Measurements from ENCODE around the gene PSPN.

PSPN gene

DNA sequence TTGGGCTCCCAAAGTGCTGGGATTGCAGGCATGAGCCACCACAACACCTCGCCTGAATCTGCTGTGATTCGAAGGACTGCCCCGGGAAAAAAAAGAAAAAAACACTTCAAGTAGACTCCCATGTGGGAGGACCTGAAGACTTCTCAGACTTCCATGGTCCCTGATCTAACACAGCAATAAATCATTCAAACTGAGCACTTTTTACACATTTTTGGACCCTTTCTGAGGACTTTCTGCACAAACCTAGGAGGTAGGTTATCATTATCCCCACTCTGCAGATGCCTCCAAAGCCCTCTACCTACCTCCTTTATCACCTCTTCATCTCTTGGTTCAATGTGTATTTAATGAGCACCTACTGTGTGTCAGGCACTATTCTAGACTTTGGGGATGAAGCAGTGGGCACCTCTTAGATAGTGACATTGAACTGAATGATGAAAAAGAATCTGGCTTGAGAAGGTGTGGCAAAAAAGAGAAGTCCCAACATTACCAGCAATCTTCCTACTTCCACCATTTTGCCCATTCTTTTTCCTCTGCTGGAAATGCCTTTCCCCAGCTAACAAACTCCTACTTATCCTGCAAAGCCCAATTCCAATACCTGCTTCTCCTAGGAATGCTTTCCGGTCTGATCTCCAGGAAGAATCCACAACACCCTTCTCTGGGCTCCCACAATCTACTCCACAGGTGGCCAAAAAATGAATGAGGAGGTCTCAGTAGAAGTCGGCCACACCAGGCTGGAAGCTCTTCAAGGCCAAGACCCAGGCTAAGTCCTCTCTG is 16.0 kb downstream of the PSPN start:
- Histone ChIP-seq H3K9me3 (ENCODE audit: control insufficient read depth, insufficient read depth, low read depth, low read length) (no peaks in the 10 kb centered on the region), H3K4me1 (ENCODE audit: control insufficient read depth, insufficient read depth, low read length) (no peaks in the 10 kb centered on the region), H3K27ac (ENCODE audit: extremely low read depth, low read depth, low read length) (no peak overlapping the region), H3K36me3 (ENCODE audit: control insufficient read depth in 2 of 2, insufficient read depth in 1 of 2, low read length in 2 of 2) (peaks cover 14 to 17% of the 10 kb centered on the region in 2 experiments; a peak in 2 of 3 replicates), H3K4me3 (ENCODE audit: low read depth, low read length) (no peak overlapping the region)
- CTCF ChIA-PET, result interaction anchor here (0.6 to 1.2 kb wide), 4 partner anchors 13 to 233 kb away, joined by 3 to 4 read pairs (median 3); partner anchors contain the start of gene ALKBH7
- TF ChIP-seq, protein P1, sequence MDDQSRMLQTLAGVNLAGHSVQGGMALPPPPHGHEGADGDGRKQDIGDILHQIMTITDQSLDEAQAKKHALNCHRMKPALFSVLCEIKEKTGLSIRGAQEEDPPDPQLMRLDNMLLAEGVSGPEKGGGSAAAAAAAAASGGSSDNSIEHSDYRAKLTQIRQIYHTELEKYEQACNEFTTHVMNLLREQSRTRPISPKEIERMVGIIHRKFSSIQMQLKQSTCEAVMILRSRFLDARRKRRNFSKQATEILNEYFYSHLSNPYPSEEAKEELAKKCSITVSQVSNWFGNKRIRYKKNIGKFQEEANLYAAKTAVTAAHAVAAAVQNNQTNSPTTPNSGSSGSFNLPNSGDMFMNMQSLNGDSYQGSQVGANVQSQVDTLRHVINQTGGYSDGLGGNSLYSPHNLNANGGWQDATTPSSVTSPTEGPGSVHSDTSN (CRISPR knock-in tag; IDR thresholded peaks at IDR 0.05), result no peak
- TF ChIP-seq ZFP3 (tag by site-specific recombination; IDR thresholded peaks at IDR 0.05; ENCODE audit: low read depth) (peak; percentile 85), ZNF664 (tag by site-specific recombination; IDR thresholded peaks at IDR 0.05) (0 out of 2 replicates have a peak, but pooled peaks have one; percentile 42)
- POLR2A ChIA-PET, result interaction anchor here (4.8 kb wide), 1 partner anchor 13 kb away, joined by 60 read pairs; the partner anchor contains the start of gene ALKBH7

DNA sequence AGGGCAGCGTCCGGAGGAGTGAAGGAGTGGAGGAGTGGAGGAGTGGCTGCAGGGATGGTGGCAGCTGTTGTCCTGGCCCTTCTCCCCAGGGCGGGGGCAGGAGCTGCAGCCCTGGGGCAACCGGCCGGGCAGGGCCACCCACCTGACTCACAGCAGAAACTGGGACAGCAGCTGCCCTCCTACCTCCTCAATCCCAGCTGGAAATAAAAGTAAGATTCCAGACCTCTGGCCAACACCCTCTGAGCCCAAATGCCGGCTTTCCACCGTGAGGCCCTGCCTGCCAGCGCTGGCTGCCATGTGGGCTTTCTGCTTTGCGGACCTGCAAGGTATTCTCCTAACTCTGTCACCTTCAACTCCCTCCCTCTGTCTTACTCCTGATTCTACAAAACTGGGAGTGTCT is 17.7 kb downstream of the PSPN start:
- TF ChIP-seq ZNF555 (tag by site-specific recombination; conservative IDR thresholded peaks at IDR 0.05) (no peak), ZFHX2 (tag by site-specific recombination; conservative IDR thresholded peaks at IDR 0.05) (peak; percentile 77), ZNF501 (tag by site-specific recombination; IDR thresholded peaks at IDR 0.05) (no peak), EGR2 (tag by site-specific recombination; IDR thresholded peaks at IDR 0.05; ENCODE audit: low read depth) (peak; percentile 81)
- TF ChIP-seq, protein P2, sequence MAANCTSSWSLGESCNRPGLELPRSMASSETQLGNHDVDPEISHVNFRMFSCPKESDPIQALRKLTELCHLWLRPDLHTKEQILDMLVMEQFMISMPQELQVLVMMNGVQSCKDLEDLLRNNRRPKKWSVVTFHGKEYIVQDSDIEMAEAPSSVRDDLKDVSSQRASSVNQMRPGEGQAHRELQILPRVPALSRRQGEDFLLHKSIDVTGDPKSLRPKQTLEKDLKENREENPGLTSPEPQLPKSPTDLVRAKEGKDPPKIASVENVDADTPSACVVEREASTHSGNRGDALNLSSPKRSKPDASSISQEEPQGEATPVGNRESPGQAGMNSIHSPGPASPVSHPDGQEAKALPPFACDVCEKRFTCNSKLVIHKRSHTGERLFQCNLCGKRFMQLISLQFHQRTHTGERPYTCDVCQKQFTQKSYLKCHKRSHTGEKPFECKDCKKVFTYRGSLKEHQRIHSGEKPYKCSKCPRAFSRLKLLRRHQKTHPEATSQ (tag by site-specific recombination; IDR thresholded peaks at IDR 0.05), result no peak
- no peak overlapping the region for H3K27ac ChIP-seq (ENCODE audit: extremely low read depth, low read depth, low read length)
- H3K4me1 ChIP-seq (ENCODE audit: control insufficient read depth, insufficient read depth, low read length), result no peaks in the 10 kb centered on the region
- peaks cover under 1 to 4% of the 10 kb centered on the region in 2 experiments; a peak in 2 of 3 replicates for H3K36me3 ChIP-seq (ENCODE audit: control insufficient read depth in 2 of 2, insufficient read depth in 1 of 2, low read length in 2 of 2)
- H3K4me3 ChIP-seq (ENCODE audit: low read depth, low read length), result no peak overlapping the region
- H3K9me3 ChIP-seq (ENCODE audit: control insufficient read depth, insufficient read depth, low read depth, low read length), result no peaks in the 10 kb centered on the region
- CTCF ChIA-PET, result interaction anchor here (0.5 to 1.1 kb wide), 2 partner anchors 8 to 172 kb away, joined by 3 to 4 read pairs; no protein-coding TSS in a partner anchor
- POLR2A ChIA-PET, result interaction anchor here (1.3 kb wide), 1 partner anchor 15 kb away, joined by 6 read pairs; the partner anchor contains the start of gene ALKBH7

DNA sequence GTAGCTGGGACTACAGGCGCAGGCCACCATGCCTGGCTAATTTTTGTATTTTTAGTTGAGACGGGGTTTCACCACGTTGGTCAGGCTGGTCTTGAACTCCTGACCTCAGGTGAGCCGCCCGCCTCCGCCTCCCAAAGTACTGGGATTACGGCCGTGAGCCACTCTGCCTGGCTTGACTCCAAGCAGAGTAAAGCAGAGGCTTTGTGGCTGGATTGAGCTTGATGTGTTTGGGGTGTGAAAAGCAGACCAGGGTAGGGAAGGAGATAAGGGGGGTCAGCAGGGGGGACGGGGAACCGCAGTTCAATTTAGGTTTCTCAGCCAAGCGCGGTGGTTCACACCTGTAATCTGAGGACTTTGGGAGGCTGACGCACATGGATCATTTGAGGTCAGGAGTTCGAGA is 18.6 kb downstream of the PSPN start:
- POLR2A ChIA-PET, result interaction anchor here (0.6 to 1.3 kb wide), 2 partner anchors 15 to 18 kb away, joined by 3 to 6 read pairs; partner anchors contain the start of genes ALKBH7 and PSPN
- Histone ChIP-seq H3K4me3 (ENCODE audit: low read depth, low read length) (no peak overlapping the region), H3K4me1 (ENCODE audit: control insufficient read depth, insufficient read depth, low read length) (no peaks in the 10 kb centered on the region), H3K27ac (ENCODE audit: extremely low read depth, low read depth, low read length) (no peak overlapping the region), H3K9me3 (ENCODE audit: control insufficient read depth, insufficient read depth, low read depth, low read length) (no peaks in the 10 kb centered on the region), H3K36me3 (ENCODE audit: control insufficient read depth in 2 of 2, insufficient read depth in 1 of 2, low read length in 2 of 2) (no peaks in the 10 kb centered on the region; a peak in 1 of 3 replicates)
- CTCF ChIA-PET, result interaction anchor here (0.6 to 1.1 kb wide), 2 partner anchors 9 to 970 kb away, joined by 3 read pairs; no protein-coding TSS in a partner anchor
- TF ChIP-seq, protein P3, sequence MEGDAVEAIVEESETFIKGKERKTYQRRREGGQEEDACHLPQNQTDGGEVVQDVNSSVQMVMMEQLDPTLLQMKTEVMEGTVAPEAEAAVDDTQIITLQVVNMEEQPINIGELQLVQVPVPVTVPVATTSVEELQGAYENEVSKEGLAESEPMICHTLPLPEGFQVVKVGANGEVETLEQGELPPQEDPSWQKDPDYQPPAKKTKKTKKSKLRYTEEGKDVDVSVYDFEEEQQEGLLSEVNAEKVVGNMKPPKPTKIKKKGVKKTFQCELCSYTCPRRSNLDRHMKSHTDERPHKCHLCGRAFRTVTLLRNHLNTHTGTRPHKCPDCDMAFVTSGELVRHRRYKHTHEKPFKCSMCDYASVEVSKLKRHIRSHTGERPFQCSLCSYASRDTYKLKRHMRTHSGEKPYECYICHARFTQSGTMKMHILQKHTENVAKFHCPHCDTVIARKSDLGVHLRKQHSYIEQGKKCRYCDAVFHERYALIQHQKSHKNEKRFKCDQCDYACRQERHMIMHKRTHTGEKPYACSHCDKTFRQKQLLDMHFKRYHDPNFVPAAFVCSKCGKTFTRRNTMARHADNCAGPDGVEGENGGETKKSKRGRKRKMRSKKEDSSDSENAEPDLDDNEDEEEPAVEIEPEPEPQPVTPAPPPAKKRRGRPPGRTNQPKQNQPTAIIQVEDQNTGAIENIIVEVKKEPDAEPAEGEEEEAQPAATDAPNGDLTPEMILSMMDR (tag by site-specific recombination; IDR thresholded peaks at IDR 0.05), result no peak
- TF ChIP-seq REPIN1 (tag by site-specific recombination; IDR thresholded peaks at IDR 0.05; ENCODE audit: low read depth) (no peak), ZNF707 (tag by site-specific recombination; IDR thresholded peaks at IDR 0.05) (no peak), ZNF16 (tag by site-specific recombination; IDR thresholded peaks at IDR 0.05; ENCODE audit: low read depth) (no peak), ZNF223 (tag by site-specific recombination; IDR thresholded peaks at IDR 0.05) (no peak), ZNF24 (tag by site-specific recombination; IDR thresholded peaks at IDR 0.05) (no peak), TCF7L2 (IDR thresholded peaks at IDR 0.05; ENCODE audit: borderline replicate concordance, low read depth, low read length) (no peak)
- TF ChIP-seq, protein P4, sequence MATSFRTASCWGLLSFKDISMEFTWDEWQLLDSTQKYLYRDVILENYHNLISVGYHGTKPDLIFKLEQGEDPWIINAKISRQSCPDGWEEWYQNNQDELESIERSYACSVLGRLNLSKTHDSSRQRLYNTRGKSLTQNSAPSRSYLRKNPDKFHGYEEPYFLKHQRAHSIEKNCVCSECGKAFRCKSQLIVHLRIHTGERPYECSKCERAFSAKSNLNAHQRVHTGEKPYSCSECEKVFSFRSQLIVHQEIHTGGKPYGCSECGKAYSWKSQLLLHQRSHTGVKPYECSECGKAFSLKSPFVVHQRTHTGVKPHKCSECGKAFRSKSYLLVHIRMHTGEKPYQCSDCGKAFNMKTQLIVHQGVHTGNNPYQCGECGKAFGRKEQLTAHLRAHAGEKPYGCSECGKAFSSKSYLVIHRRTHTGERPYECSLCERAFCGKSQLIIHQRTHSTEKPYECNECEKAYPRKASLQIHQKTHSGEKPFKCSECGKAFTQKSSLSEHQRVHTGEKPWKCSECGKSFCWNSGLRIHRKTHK (tag by site-specific recombination; IDR thresholded peaks at IDR 0.05), result no peak
- TF ChIP-seq, protein P5, sequence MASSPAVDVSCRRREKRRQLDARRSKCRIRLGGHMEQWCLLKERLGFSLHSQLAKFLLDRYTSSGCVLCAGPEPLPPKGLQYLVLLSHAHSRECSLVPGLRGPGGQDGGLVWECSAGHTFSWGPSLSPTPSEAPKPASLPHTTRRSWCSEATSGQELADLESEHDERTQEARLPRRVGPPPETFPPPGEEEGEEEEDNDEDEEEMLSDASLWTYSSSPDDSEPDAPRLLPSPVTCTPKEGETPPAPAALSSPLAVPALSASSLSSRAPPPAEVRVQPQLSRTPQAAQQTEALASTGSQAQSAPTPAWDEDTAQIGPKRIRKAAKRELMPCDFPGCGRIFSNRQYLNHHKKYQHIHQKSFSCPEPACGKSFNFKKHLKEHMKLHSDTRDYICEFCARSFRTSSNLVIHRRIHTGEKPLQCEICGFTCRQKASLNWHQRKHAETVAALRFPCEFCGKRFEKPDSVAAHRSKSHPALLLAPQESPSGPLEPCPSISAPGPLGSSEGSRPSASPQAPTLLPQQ (tag by site-specific recombination; IDR thresholded peaks at IDR 0.05), result no peak
- TF ChIP-seq, protein P6, sequence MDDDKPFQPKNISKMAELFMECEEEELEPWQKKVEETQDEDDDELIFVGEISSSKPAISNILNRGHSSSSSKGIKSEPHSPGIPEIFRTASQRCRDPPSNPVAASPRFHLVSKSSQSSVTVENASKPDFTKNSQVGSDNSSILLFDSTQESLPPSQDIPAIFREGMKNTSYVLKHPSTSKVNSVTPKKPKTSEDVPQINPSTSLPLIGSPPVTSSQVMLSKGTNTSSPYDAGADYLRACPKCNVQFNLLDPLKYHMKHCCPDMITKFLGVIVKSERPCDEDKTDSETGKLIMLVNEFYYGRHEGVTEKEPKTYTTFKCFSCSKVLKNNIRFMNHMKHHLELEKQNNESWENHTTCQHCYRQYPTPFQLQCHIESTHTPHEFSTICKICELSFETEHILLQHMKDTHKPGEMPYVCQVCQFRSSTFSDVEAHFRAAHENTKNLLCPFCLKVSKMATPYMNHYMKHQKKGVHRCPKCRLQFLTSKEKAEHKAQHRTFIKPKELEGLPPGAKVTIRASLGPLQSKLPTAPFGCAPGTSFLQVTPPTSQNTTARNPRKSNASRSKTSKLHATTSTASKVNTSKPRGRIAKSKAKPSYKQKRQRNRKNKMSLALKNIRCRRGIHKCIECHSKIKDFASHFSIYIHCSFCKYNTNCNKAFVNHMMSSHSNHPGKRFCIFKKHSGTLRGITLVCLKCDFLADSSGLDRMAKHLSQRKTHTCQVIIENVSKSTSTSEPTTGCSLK (tag by site-specific recombination; IDR thresholded peaks at IDR 0.05), result no peak

Data from HEK293 (cell line).